Measurements from ENCODE around the gene ORMDL3. TPM values are rescaled to one million over a fixed set of nuclear protein-coding genes. Genes with fewer than 3 reads are reported as not detected.

ORMDL3 gene
- total and polyA plus RNA-seq, 10 of the 15 experiments (the other 5 are each of a cell fraction or from before 2014, with no cell fraction given) = 8.8 to 98.1 (median 49.9) TPM

DNA sequence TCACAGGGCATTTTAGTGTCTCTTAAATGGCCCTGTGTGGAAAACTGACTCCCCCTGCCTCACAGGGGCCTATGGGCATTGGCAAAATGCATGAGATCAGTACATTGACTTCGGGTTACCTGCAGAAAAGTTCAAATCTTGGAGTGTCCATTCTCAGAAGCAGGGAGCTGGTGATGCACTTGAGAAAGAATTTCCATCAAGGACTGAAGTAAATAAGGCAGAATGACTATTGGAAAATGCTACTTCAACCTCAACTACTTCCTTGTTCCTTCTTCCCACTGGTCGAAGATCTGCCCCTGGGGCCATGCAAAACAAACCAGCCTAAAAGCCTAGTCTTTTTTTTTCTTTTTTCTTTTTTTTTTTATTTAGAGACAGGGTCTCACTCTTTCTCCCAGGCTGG lies 21.6 kb upstream of the ORMDL3 start:
- CTCF ChIA-PET = interaction anchor here (2.9 kb wide), 1 partner anchor 10 kb away, joined by 18 read pairs; no protein-coding TSS in a partner anchor
- no peak for DNase-seq (ENCODE audit: low read depth, low spot score)
- Histone ChIP-seq H4K20me1 (ENCODE audit: control insufficient read depth, insufficient read depth) (no peaks in the 10 kb centered on the region), H3K27me3 (replicated peaks in 1 of 2; ENCODE audit: control insufficient read depth in 2 of 2, insufficient read depth in 2 of 2, low read length in 1 of 2) (no peaks in the 10 kb centered on the region), H3K79me2 (ENCODE audit: control insufficient read depth, insufficient read depth, low read length) (no peaks in the 10 kb centered on the region), H2AFZ (ENCODE audit: control insufficient read depth, low read depth, low read length) (no peak overlapping the region; the same call in 1 of the 2 replicates), H3K4me2 (ENCODE audit: control insufficient read depth, insufficient read depth) (no peak overlapping the region), H3K9me3 (replicated peaks; ENCODE audit: control insufficient read depth, insufficient read depth, low read length) (no peaks in the 10 kb centered on the region), H3K27ac (ENCODE audit: control insufficient read depth, insufficient read depth) (no peak overlapping the region), H3K4me3 (no peak overlapping the region), H3K9ac (ENCODE audit: control insufficient read depth, insufficient read depth, low read length) (no peak overlapping the region), H3K4me1 (ENCODE audit: control insufficient read depth, insufficient read depth, low read length) (peaks cover 3% of the 10 kb centered on the region; the same call in 1 of the 2 replicates), H3K36me3 (ENCODE audit: control insufficient read depth in 2 of 2, insufficient read depth in 2 of 2, low read length in 1 of 2) (no peaks in the 10 kb centered on the region)
- no peak for ATAC-seq
- RAD21 ChIA-PET (ENCODE audit: unreplicated experiment) = no interaction called here
- no TSS peak for BruUV-seq (replicated peaks)
- POLR2A ChIA-PET = interaction anchor here (1.1 kb wide), 1 partner anchor 9 kb away, joined by 3 read pairs; no protein-coding TSS in a partner anchor
- in situ Hi-C loops (cut with MboI) = no loop called here
- intact Hi-C loops (cut with micrococcal nuclease; ENCODE audit: unreplicated experiment) = no loop called here
- SMC1A ChIA-PET (ENCODE audit: uncharacterized antibody, unreplicated experiment) = no interaction called here
- 33% methylated on average over 2 of the region's 2 CpGs for WGBS (ENCODE audit: insufficient coverage, insufficient replicate concordance, low lambda C conversion rate, missing lambda C conversion rate)
- no peak for FAIRE-seq
- TF ChIP-seq ZNF207 (IDR thresholded peaks at IDR 0.05; ENCODE audit: borderline replicate concordance) = no peak
- TF ChIP-seq SUZ12 (IDR thresholded peaks at IDR 0.05; ENCODE audit: unreplicated experiment) = no peak
- TF ChIP-seq, protein P1, sequence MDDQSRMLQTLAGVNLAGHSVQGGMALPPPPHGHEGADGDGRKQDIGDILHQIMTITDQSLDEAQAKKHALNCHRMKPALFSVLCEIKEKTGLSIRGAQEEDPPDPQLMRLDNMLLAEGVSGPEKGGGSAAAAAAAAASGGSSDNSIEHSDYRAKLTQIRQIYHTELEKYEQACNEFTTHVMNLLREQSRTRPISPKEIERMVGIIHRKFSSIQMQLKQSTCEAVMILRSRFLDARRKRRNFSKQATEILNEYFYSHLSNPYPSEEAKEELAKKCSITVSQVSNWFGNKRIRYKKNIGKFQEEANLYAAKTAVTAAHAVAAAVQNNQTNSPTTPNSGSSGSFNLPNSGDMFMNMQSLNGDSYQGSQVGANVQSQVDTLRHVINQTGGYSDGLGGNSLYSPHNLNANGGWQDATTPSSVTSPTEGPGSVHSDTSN (IDR thresholded peaks at IDR 0.05; ENCODE audit: insufficient replicate concordance, low read depth, low read length) = no peak
- no peak for TF ChIP-seq IKZF2 (IDR thresholded peaks at IDR 0.05)
- TF ChIP-seq, protein P2, sequence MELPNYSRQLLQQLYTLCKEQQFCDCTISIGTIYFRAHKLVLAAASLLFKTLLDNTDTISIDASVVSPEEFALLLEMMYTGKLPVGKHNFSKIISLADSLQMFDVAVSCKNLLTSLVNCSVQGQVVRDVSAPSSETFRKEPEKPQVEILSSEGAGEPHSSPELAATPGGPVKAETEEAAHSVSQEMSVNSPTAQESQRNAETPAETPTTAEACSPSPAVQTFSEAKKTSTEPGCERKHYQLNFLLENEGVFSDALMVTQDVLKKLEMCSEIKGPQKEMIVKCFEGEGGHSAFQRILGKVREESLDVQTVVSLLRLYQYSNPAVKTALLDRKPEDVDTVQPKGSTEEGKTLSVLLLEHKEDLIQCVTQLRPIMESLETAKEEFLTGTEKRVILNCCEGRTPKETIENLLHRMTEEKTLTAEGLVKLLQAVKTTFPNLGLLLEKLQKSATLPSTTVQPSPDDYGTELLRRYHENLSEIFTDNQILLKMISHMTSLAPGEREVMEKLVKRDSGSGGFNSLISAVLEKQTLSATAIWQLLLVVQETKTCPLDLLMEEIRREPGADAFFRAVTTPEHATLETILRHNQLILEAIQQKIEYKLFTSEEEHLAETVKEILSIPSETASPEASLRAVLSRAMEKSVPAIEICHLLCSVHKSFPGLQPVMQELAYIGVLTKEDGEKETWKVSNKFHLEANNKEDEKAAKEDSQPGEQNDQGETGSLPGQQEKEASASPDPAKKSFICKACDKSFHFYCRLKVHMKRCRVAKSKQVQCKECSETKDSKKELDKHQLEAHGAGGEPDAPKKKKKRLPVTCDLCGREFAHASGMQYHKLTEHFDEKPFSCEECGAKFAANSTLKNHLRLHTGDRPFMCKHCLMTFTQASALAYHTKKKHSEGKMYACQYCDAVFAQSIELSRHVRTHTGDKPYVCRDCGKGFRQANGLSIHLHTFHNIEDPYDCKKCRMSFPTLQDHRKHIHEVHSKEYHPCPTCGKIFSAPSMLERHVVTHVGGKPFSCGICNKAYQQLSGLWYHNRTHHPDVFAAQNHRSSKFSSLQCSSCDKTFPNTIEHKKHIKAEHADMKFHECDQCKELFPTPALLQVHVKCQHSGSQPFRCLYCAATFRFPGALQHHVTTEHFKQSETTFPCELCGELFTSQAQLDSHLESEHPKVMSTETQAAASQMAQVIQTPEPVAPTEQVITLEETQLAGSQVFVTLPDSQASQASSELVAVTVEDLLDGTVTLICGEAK (IDR thresholded peaks at IDR 0.05; ENCODE audit: borderline replicate concordance) = no peak
- TF ChIP-seq RCOR1 (conservative IDR thresholded peaks at IDR 0.05; ENCODE audit: low read depth, low read length) = no peak
- no peak for TF ChIP-seq CEBPB (IDR thresholded peaks at IDR 0.05; ENCODE audit: borderline replicate concordance in 1 of 2, low read depth in 2 of 2, low read length in 2 of 2)
- no peak for TF ChIP-seq NFXL1 (IDR thresholded peaks at IDR 0.05; ENCODE audit: borderline replicate concordance)
- TF ChIP-seq, protein P3, sequence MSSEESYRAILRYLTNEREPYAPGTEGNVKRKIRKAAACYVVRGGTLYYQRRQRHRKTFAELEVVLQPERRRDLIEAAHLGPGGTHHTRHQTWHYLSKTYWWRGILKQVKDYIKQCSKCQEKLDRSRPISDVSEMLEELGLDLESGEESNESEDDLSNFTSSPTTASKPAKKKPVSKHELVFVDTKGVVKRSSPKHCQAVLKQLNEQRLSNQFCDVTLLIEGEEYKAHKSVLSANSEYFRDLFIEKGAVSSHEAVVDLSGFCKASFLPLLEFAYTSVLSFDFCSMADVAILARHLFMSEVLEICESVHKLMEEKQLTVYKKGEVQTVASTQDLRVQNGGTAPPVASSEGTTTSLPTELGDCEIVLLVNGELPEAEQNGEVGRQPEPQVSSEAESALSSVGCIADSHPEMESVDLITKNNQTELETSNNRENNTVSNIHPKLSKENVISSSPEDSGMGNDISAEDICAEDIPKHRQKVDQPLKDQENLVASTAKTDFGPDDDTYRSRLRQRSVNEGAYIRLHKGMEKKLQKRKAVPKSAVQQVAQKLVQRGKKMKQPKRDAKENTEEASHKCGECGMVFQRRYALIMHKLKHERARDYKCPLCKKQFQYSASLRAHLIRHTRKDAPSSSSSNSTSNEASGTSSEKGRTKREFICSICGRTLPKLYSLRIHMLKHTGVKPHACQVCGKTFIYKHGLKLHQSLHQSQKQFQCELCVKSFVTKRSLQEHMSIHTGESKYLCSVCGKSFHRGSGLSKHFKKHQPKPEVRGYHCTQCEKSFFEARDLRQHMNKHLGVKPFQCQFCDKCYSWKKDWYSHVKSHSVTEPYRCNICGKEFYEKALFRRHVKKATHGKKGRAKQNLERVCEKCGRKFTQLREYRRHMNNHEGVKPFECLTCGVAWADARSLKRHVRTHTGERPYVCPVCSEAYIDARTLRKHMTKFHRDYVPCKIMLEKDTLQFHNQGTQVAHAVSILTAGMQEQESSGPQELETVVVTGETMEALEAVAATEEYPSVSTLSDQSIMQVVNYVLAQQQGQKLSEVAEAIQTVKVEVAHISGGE (CRISPR knock-in tag; IDR thresholded peaks at IDR 0.05) = no peak
- TF ChIP-seq, protein P4, sequence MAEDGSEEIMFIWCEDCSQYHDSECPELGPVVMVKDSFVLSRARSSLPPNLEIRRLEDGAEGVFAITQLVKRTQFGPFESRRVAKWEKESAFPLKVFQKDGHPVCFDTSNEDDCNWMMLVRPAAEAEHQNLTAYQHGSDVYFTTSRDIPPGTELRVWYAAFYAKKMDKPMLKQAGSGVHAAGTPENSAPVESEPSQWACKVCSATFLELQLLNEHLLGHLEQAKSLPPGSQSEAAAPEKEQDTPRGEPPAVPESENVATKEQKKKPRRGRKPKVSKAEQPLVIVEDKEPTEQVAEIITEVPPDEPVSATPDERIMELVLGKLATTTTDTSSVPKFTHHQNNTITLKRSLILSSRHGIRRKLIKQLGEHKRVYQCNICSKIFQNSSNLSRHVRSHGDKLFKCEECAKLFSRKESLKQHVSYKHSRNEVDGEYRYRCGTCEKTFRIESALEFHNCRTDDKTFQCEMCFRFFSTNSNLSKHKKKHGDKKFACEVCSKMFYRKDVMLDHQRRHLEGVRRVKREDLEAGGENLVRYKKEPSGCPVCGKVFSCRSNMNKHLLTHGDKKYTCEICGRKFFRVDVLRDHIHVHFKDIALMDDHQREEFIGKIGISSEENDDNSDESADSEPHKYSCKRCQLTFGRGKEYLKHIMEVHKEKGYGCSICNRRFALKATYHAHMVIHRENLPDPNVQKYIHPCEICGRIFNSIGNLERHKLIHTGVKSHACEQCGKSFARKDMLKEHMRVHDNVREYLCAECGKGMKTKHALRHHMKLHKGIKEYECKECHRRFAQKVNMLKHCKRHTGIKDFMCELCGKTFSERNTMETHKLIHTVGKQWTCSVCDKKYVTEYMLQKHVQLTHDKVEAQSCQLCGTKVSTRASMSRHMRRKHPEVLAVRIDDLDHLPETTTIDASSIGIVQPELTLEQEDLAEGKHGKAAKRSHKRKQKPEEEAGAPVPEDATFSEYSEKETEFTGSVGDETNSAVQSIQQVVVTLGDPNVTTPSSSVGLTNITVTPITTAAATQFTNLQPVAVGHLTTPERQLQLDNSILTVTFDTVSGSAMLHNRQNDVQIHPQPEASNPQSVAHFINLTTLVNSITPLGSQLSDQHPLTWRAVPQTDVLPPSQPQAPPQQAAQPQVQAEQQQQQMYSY (CRISPR knock-in tag; IDR thresholded peaks at IDR 0.05) = no peak
- TF ChIP-seq DPF2 (IDR thresholded peaks at IDR 0.05) = no peak

Data from GM12878 (cell line).